ENCODE data around the gene ST14. TPM values are rescaled to one million over a fixed set of nuclear protein-coding genes. Genes with fewer than 3 reads are reported as not detected.

Gene ST14
- total RNA-seq, result not detected

GRCh38 chr11:130159657-130160497 lies at the start of gene ST14:
Gene ST14, plus strand, starts transcription at chr11:130159782. Its CDS starts 198 bp downstream, at chr11:130159980.

Small RNA genes lying within 50 kb of the gene (small RNA-seq; reads per million reads assigned to genes)
- gene RF00015, result 0 reads per million in 2 donors

Other genes starting within 250 kb of the ST14 start
- gene PRDM10, start 156.9 kb upstream of the ST14 start, total RNA-seq, result 10 to 100 TPM in 1 of 2 donors, 1 to 10 TPM in 1; 9.7 to 11.0 TPM
- 10 to 100 TPM; 57.6 to 90.9 TPM for gene APLP2, start 89.9 kb upstream of the ST14 start, total RNA-seq
- gene ZBTB44, start 155.1 kb downstream of the ST14 start, total RNA-seq, result 10 to 100 TPM; 28.0 to 33.4 TPM